Measurements from ENCODE around the gene AK8. TPM values are rescaled to one million over a fixed set of nuclear protein-coding genes. Genes with fewer than 3 reads are reported as not detected.

AK8 gene
- total RNA-seq, 1 donor from 2014 or later = 0.25 TPM

DNA sequence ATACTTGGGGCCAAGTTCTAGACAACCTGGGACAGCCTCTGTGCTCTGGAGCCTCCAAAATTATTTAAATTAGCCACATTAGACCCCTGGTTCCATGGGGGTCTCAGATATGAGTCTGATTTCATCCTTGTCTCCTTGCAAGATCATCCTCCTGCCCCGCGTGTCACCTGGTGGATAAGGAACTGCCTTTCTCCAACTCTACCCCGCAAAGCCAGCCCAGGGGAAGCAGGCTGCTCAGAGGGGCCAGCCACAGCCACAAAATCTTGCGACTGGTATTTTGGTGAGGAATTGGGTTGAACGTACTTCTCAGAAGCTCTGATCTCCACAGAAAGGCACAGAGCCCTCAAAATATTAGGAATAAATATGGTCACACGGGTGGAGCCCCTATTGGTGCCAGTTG, 101.2 kb downstream of the AK8 start:
- no peak overlapping the region for H3K4me3 ChIP-seq
- TF ChIP-seq CTCF (IDR thresholded peaks at IDR 0.05) (no peak), POLR2A (IDR thresholded peaks at IDR 0.05) (no peak), POLR2AphosphoS5 (IDR thresholded peaks at IDR 0.05; ENCODE audit: insufficient read depth in 1 of 2, low read depth in 1 of 2) (no peak)
- H3K36me3 ChIP-seq = no peaks in the 10 kb centered on the region
- DNase-seq (ENCODE audit: extremely low spot score in 2 of 2) = no peak
- no peaks in the 10 kb centered on the region for H3K4me1 ChIP-seq
- intact Hi-C loops (cut with DNase I) = no loop called here
- H3K27me3 ChIP-seq = no peaks in the 10 kb centered on the region
- no peak overlapping the region for H3K27ac ChIP-seq
- no peaks in the 10 kb centered on the region for H3K9me3 ChIP-seq

- Histone ChIP-seq H3K9me3 (no peaks in the 10 kb centered on the region), H3K4me1 (no peaks in the 10 kb centered on the region), H3K36me3 (no peaks in the 10 kb centered on the region), H3K27ac (no peak overlapping the region), H3K27me3 (no peaks in the 10 kb centered on the region), H3K4me3 (no peak overlapping the region)
- no peak for DNase-seq (ENCODE audit: extremely low spot score in 2 of 2)
- intact Hi-C loops (cut with DNase I) = no loop called here
- TF ChIP-seq POLR2A (IDR thresholded peaks at IDR 0.05) (no peak), POLR2AphosphoS5 (IDR thresholded peaks at IDR 0.05; ENCODE audit: insufficient read depth in 1 of 2, low read depth in 1 of 2) (no peak), CTCF (IDR thresholded peaks at IDR 0.05) (no peak)
Observed at GRCh38 chr9:132776268-132776667, 101.8 kb downstream of the AK8 start.

DNA sequence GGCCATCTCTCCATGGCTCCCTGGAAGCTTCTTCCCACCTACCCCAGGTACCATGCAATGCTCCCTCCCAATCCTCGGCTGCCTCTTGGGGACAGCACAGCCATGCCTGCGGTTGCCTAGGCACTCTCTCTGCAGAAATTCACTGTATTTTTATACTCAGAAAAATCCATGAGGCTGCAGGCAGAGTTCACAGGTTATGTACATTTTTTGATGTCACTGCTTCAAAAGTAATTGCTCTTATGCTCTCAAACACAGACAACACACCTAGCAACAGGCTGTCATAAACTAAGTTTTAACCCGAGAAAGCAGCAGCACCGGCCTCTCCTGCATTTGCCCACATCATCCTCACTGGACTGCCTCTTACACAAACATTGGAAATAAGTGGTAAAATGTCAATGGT, 102.4 kb downstream of the AK8 start:
- no peaks in the 10 kb centered on the region for H3K4me1 ChIP-seq
- DNase-seq (ENCODE audit: extremely low spot score in 2 of 2) = no peak
- no peak for TF ChIP-seq POLR2A (IDR thresholded peaks at IDR 0.05)
- TF ChIP-seq POLR2AphosphoS5 (IDR thresholded peaks at IDR 0.05; ENCODE audit: insufficient read depth in 1 of 2, low read depth in 1 of 2) = no peak
- TF ChIP-seq CTCF (IDR thresholded peaks at IDR 0.05) = no peak
- no peak overlapping the region for H3K4me3 ChIP-seq
- H3K27ac ChIP-seq = no peak overlapping the region
- H3K27me3 ChIP-seq = no peaks in the 10 kb centered on the region
- intact Hi-C loops (cut with DNase I) = no loop called here
- H3K36me3 ChIP-seq = no peaks in the 10 kb centered on the region
- no peaks in the 10 kb centered on the region for H3K9me3 ChIP-seq

- Histone ChIP-seq H3K4me1 (no peaks in the 10 kb centered on the region), H3K27me3 (no peaks in the 10 kb centered on the region), H3K27ac (no peak overlapping the region), H3K4me3 (no peak overlapping the region), H3K36me3 (no peaks in the 10 kb centered on the region), H3K9me3 (no peaks in the 10 kb centered on the region)
- TF ChIP-seq CTCF (IDR thresholded peaks at IDR 0.05) = no peak
- TF ChIP-seq POLR2AphosphoS5 (IDR thresholded peaks at IDR 0.05; ENCODE audit: insufficient read depth in 1 of 2, low read depth in 1 of 2) = no peak
- no peak for TF ChIP-seq POLR2A (IDR thresholded peaks at IDR 0.05)
- DNase-seq (ENCODE audit: extremely low spot score in 2 of 2) = no peak
- intact Hi-C loops (cut with DNase I) = no loop called here
Observed at GRCh38 chr9:132774886-132775285, 103.2 kb downstream of the AK8 start.

DNA sequence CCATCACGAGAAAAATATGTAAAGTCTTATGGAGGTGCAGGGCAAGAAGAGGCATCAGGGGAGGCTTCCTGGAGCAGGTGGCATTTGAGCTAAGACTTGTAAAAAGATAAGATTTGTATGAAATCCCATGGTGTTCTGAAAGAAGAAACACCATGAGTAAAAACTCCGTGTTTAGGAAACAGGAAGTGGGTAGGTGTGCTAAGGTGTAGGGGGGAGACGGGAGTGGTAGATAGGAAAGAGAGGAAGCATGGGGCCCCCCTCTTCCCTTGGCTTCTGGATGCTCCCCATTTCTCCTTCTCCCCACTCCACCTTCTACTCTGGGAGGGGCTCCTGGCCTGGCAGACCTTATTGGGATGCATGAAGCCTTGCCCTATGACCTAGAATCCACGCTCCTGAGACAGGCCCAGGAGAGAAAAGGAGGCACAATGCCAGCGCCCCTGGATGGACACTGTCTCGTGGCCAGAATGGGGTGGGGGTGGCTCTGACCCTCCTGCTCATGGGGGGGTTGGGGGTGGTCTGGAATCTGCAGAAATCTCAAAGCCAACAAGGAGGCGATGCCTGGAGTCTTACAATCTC, 104.2 kb downstream of the AK8 start:
- no peak overlapping the region for H3K27ac ChIP-seq
- TF ChIP-seq CTCF (IDR thresholded peaks at IDR 0.05) (no peak), POLR2AphosphoS5 (IDR thresholded peaks at IDR 0.05; ENCODE audit: insufficient read depth in 1 of 2, low read depth in 1 of 2) (no peak), POLR2A (IDR thresholded peaks at IDR 0.05) (no peak)
- DNase-seq (ENCODE audit: extremely low spot score in 2 of 2) = peak in 1 of 2 donors; percentile 44
- intact Hi-C loops (cut with DNase I) = no loop called here
- H3K9me3 ChIP-seq = no peaks in the 10 kb centered on the region
- H3K4me1 ChIP-seq = no peaks in the 10 kb centered on the region
- no peaks in the 10 kb centered on the region for H3K27me3 ChIP-seq
- no peak overlapping the region for H3K4me3 ChIP-seq
- H3K36me3 ChIP-seq = no peaks in the 10 kb centered on the region

All from vagina (tissue), 2 donors.